ENCODE results near the gene CLCN7. TPM values are rescaled to one million over a fixed set of nuclear protein-coding genes. Genes with fewer than 3 reads are reported as not detected.

Gene CLCN7
- total RNA-seq, 3 donors from 2014 or later, result 59.3 to 98.1 (median 59.8) TPM

GRCh38 chr16:1500465-1501150, 25.8 kb upstream of the CLCN7 start:
- ATAC-seq (no peak), DNase-seq (no peak)
- Histone ChIP-seq H3K36me3 (ENCODE audit: low read depth) (no peaks in the 10 kb centered on the region), H3K4me1 (ENCODE audit: low read depth) (no peaks in the 10 kb centered on the region), H3K4me3 (no peak overlapping the region), H3K9me3 (no peaks in the 10 kb centered on the region)
- intact Hi-C loops (cut with DNase I, micrococcal nuclease), result no loop called here
- TF ChIP-seq CTCF (IDR thresholded peaks at IDR 0.05), result no peak

- Histone ChIP-seq H3K9me3 (no peaks in the 10 kb centered on the region), H3K36me3 (ENCODE audit: low read depth) (no peaks in the 10 kb centered on the region), H3K4me3 (no peak overlapping the region), H3K4me1 (ENCODE audit: low read depth) (no peaks in the 10 kb centered on the region)
- ATAC-seq (no peak), DNase-seq (no peak)
- TF ChIP-seq CTCF (IDR thresholded peaks at IDR 0.05), result no peak
- intact Hi-C loops (cut with DNase I, micrococcal nuclease), result no loop called here
Observed at GRCh38 chr16:1499756-1500464, 25.1 kb upstream of the CLCN7 start.

GRCh38 chr16:1498899-1499676, 24.3 kb upstream of the CLCN7 start:
- Histone ChIP-seq H3K36me3 (ENCODE audit: low read depth) (no peaks in the 10 kb centered on the region), H3K9me3 (no peaks in the 10 kb centered on the region), H3K4me3 (no peak overlapping the region), H3K4me1 (ENCODE audit: low read depth) (peaks cover 4% of the 10 kb centered on the region)
- TF ChIP-seq CTCF (IDR thresholded peaks at IDR 0.05), result no peak
- intact Hi-C loops (cut with DNase I, micrococcal nuclease), result no loop called here
- ATAC-seq (no peak), DNase-seq (no peak)

GRCh38 chr16:1497014-1497598, 22.3 kb upstream of the CLCN7 start:
- intact Hi-C loops (cut with DNase I, micrococcal nuclease), result no loop called here
- no peak for ATAC-seq
- no peaks in the 10 kb centered on the region for H3K36me3 ChIP-seq (ENCODE audit: low read depth)
- no peaks in the 10 kb centered on the region for H3K9me3 ChIP-seq
- H3K4me3 ChIP-seq, result no peak overlapping the region
- TF ChIP-seq CTCF (IDR thresholded peaks at IDR 0.05), result no peak
- H3K4me1 ChIP-seq (ENCODE audit: low read depth), result peaks cover 9% of the 10 kb centered on the region
- no peak for DNase-seq

GRCh38 chr16:1496464-1496863, 21.6 kb upstream of the CLCN7 start:
- no peaks in the 10 kb centered on the region for H3K9me3 ChIP-seq
- ATAC-seq, result no peak
- no peaks in the 10 kb centered on the region for H3K36me3 ChIP-seq (ENCODE audit: low read depth)
- H3K4me1 ChIP-seq (ENCODE audit: low read depth), result peaks cover 9% of the 10 kb centered on the region
- intact Hi-C loops (cut with DNase I, micrococcal nuclease), result no loop called here
- TF ChIP-seq CTCF (IDR thresholded peaks at IDR 0.05), result no peak
- H3K4me3 ChIP-seq, result no peak overlapping the region
- DNase-seq, result no peak

Measured in mucosa of descending colon (tissue), 3 donors.